Uterus (tissue), 2 donors: ENCODE measurements around the gene LNPK.

Source experiments
- CTCF ChIP-seq, 4 experiments: fragments of 200-600 bp in 2 of 4; fragments of 450-650 bp in 2 of 4; sonication (generic) in 2 of 4; IDR thresholded peaks; one replicate each; pipeline ENCODE4 v1.5.1; 2016 to 2019; ENCODE audit warnings: antibody characterized with exemption in 4 of 4, mild to moderate bottlenecking in 2 of 4, moderate library complexity in 1 of 4
- POLR2A ChIP-seq, 2 donors: fragments of 450-650 bp; IDR thresholded peaks; one replicate each; pipeline ENCODE4 v1.6.1; 2016; ENCODE audit warnings: antibody characterized with exemption in 2 of 2, mild to moderate bottlenecking in 1 of 2, moderate library complexity in 1 of 2

- no peak for TF ChIP-seq CTCF (IDR thresholded peaks at IDR 0.05)
- no peak for TF ChIP-seq POLR2A (IDR thresholded peaks at IDR 0.05)
Observed at GRCh38 chr2:175990099-175990498, 12.0 kb downstream of the LNPK start.
